Fibroblast of mammary gland (primary cell): Measurements from ENCODE around the gene KLHL41.
A peak's percentile ranks its signal among the peaks of the same experiment; 100 is the strongest.

Source experiments
- DNase-seq: peaks from one replicate; pipeline ENCODE4 v3.0.0-alpha.2; 2010; ENCODE audit warnings: low read depth
- H3K4me3 ChIP-seq: 2 replicates; pipeline ENCODE4 v1.5.1; 2011; ENCODE audit warnings: low read depth, mild to moderate bottlenecking, low read length, moderate library complexity; ENCODE audit not compliant: control insufficient read depth
- TF ChIP-seq, protein P1 (sequence below): conservative IDR thresholded peaks from 2 replicates; pipeline ENCODE4 v1.5.1; 2011; ENCODE audit warnings: low read depth, low read length, inconsistent platforms; ENCODE audit not compliant: control insufficient read depth, insufficient read depth

Gene KLHL41

DNA sequence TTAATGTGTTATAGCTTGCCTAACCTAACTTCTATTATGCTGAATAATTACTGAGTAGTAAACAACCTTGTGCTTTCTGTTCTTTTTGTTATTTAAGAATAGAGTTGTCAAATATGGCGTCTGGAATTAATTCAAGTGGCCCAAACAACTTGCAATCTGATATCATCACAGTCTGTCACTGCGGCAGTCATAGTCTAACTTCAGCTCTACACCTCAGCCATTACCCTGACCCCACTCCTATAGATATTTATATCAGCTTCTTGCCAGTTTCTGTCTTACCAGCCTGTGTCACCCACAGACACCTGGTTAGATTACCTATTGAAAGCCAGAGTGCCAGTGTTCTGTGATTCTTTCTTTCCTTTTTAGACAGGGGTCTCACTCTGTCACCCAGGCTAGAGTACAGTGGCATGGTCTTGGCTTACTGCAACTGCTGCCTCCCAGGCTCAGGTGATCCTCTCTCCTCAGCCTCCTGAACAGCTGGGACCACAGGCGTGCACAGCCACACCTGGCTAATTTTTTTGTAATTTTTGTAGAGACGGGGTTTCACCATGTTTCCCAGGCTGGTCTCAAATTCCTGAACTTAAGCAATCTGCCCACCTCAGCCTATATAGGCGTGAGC, 14.1 kb upstream of the KLHL41 start:
- TF ChIP-seq, protein P1, sequence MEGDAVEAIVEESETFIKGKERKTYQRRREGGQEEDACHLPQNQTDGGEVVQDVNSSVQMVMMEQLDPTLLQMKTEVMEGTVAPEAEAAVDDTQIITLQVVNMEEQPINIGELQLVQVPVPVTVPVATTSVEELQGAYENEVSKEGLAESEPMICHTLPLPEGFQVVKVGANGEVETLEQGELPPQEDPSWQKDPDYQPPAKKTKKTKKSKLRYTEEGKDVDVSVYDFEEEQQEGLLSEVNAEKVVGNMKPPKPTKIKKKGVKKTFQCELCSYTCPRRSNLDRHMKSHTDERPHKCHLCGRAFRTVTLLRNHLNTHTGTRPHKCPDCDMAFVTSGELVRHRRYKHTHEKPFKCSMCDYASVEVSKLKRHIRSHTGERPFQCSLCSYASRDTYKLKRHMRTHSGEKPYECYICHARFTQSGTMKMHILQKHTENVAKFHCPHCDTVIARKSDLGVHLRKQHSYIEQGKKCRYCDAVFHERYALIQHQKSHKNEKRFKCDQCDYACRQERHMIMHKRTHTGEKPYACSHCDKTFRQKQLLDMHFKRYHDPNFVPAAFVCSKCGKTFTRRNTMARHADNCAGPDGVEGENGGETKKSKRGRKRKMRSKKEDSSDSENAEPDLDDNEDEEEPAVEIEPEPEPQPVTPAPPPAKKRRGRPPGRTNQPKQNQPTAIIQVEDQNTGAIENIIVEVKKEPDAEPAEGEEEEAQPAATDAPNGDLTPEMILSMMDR: no peak
- H3K4me3 ChIP-seq: no peak overlapping the region
- no peak for DNase-seq

DNA sequence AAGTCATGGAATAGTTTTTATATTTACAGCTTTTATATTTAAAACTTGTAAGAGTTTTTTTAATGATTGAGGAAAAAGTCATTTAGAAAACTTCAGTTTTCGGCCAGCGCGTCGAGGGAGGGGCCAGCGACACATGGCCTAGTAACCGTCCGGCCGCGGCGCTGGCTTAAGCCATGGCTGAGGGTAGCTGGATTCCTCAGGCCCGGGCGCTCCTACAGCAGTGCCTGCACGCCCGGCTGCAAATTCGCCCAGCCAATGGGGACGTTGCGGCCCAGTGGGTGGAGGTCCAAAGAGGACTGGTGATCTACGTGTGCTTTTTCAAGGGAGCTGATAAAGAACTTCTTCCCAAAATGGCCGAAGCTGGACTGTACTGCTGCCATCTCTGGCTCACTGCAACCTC, 4.9 kb upstream of the KLHL41 start:
- H3K4me3 ChIP-seq: no peak overlapping the region
- DNase-seq: no peak
- TF ChIP-seq, protein P1: no peak

DNA sequence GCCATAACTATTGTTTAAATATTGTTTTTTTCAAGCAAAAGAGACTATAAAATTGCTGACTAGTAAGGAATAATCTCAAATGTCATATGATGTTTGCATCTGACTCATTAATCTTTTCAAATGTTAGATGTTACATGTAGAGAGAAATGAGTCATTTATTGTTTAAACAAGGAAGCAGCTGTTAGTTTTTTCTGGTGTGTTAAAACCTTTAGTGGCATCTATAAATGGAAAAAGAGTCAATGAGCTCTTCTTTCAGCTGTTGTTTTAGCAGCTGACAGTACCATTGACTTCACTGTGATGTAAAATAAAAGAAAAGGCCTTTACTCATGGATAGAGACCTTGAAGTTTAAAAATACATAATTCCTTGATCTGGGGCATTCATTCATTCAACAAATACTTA, 1.8 kb upstream of the KLHL41 start:
- no peak overlapping the region for H3K4me3 ChIP-seq
- TF ChIP-seq, protein P1: no peak
- peak; percentile 75 for DNase-seq

DNA sequence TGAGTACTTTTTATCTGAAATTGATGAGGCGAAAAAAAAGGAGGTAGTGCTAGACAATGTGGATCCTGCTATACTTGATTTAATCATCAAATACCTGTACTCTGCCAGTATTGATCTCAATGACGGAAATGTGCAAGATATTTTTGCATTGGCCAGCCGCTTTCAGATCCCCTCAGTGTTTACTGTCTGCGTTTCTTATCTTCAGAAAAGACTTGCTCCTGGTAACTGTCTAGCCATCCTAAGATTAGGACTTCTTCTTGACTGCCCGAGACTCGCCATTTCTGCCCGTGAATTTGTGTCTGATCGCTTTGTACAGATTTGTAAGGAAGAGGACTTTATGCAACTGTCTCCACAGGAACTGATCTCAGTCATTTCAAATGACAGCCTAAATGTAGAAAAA, 453 bp downstream of the KLHL41 start:
- no peak overlapping the region for H3K4me3 ChIP-seq
- TF ChIP-seq, protein P1: no peak
- DNase-seq: no peak

DNA sequence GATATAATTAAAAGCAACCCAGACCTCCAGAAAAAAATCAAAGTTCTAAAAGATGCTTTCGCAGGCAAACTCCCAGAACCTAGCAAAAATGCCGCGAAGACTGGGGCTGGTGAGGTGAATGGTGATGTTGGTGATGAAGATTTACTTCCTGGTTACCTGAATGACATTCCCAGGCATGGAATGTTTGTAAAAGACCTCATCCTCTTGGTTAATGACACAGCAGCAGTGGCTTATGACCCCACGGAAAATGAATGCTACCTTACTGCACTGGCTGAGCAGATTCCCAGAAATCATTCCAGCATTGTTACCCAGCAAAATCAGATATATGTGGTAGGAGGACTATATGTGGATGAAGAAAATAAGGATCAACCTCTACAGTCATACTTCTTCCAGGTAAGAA, 994 bp downstream of the KLHL41 start:
- no peak overlapping the region for H3K4me3 ChIP-seq
- TF ChIP-seq, protein P1: no peak
- DNase-seq: no peak

DNA sequence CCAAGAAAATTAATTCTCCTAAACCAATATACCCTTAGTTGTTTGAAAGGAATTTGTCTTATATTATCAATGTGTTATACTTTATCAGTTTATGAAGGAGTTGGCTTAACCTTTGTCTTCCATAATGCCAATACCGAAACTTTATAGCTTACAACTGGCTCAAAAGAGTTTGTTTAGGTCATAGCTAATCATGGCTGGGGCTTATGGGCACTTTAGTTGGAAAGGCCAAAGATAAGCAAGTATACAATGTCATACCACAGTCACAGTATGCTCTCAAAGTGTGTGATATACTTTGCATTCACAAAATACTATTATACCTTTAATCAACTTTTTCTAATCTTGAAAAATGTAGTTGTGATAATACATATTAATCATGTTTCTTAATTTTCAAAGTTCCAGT, 2.3 kb downstream of the KLHL41 start:
- DNase-seq: no peak
- TF ChIP-seq, protein P1: no peak

DNA sequence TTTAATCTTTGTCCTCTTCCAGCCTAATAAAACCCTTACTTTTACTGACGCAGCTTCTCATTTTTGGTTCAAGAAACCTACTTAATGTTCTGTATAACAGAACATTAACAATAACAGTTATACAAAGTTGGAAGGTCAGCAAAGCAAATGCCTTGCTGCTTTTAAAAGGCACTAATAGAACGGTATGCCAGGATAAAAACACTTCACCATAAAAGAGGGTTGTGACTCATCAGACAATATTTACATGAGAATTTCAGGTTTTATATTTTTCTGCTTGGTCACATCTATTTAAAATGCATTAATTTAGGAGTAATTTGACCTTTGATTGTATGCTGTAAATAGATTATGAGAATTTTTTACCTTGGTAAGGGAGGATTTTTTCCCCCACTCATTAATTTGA, 3.0 kb downstream of the KLHL41 start:
- DNase-seq: no peak
- H3K4me3 ChIP-seq: no peak overlapping the region
- TF ChIP-seq, protein P1: no peak

More for the DNA sequence above, 2.3 kb downstream of the KLHL41 start:
- no peak overlapping the region for H3K4me3 ChIP-seq
